ENCODE data around the gene TGM1. TPM values are rescaled to one million over a fixed set of nuclear protein-coding genes. Genes with fewer than 3 reads are reported as not detected.

TGM1 gene
- total RNA-seq, 1 experiment from 2014 or later = 2.9 TPM

DNA sequence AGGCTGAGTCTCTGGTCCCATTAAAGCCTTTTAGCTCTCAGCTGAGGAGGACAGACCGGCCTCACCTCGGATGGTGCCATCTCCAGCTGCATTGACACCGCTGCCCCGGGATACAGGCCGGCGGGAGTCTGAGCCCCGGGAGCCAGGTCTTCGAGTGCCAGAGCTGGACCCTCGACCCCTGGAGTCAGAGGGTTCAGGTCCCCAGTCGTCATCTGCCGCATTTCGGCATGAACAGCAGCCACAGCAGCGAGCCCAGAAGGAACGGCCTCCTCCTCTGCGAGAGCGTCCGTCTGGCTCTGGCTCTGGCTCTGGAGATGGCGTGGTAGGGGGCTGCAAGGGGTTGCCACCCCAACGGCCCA, 1.0 kb downstream of the TGM1 start:
- no peaks in the 10 kb centered on the region for H3K79me1 ChIP-seq (ENCODE audit: insufficient read depth, low read depth, low read length, poor library complexity, severe bottlenecking)
- no peaks in the 10 kb centered on the region for H3K23me2 ChIP-seq (ENCODE audit: insufficient read length, low read depth, low read length, poor library complexity, severe bottlenecking)
- no peaks in the 10 kb centered on the region; the same call in 1 of the 2 replicates for H3K27me3 Mint-ChIP-seq (ENCODE audit: low read depth)
- H3K27ac ChIP-seq (ENCODE audit: insufficient read length, low read depth, low read length) = no peak overlapping the region
- H3K4me1 Mint-ChIP-seq = no peaks in the 10 kb centered on the region; a peak in 2 of 4 replicates
- no peak overlapping the region for H2BK120ac ChIP-seq (ENCODE audit: low read depth, low read length, poor library complexity, severe bottlenecking)
- no peak overlapping the region for H2AK5ac ChIP-seq (ENCODE audit: insufficient read length, low read length)
- no peak overlapping the region for H2BK5ac ChIP-seq (ENCODE audit: insufficient read length, low read length)
- no peak overlapping the region; the same call in 1 of the 2 replicates for H3K14ac ChIP-seq (ENCODE audit: insufficient read depth, low read length)
- H4K20me1 ChIP-seq (ENCODE audit: control insufficient read depth, insufficient read depth, insufficient read length) = no peaks in the 10 kb centered on the region
- no peaks in the 10 kb centered on the region for H3K9me3 Mint-ChIP-seq
- H3K56ac ChIP-seq (ENCODE audit: insufficient read length, low read depth, low read length) = no peak overlapping the region
- no peak overlapping the region for H3K27ac Mint-ChIP-seq
- no peak overlapping the region for H2BK15ac ChIP-seq (ENCODE audit: low read depth, low read length)
- TF ChIP-seq CTCF (conservative IDR thresholded peaks at IDR 0.05) = no peak
- H3K4me1 ChIP-seq (ENCODE audit: insufficient read depth, low read length) = no peaks in the 10 kb centered on the region
- H3K4me3 Mint-ChIP-seq = no peak overlapping the region
- H3K36me3 Mint-ChIP-seq (ENCODE audit: insufficient read depth in 1 of 3, low read depth in 3 of 3) = peaks cover under 1 to 12% (median 9%) of the 10 kb centered on the region in 3 experiments; a peak in 5 of 7 replicates
- no CpG with 5 or more reads among the region's 19 CpGs for WGBS (ENCODE audit: extremely low coverage, insufficient read length, low lambda C conversion rate)
- DNase-seq = no peak
- no peak overlapping the region for H4K91ac ChIP-seq (ENCODE audit: insufficient read length, low read depth, low read length)
- no peak overlapping the region for H3K4ac ChIP-seq (ENCODE audit: low read depth, low read length)
- H3K23ac ChIP-seq (ENCODE audit: insufficient read length, low read depth, low read length) = no peak overlapping the region
- H2BK20ac ChIP-seq (ENCODE audit: low read depth, low read length, poor library complexity, severe bottlenecking) = no peak overlapping the region
- H3K18ac ChIP-seq (ENCODE audit: insufficient read length, low read depth, low read length) = no peak overlapping the region
- no peak overlapping the region for H2AFZ ChIP-seq (ENCODE audit: low read length)
- no peak overlapping the region for H3K4me2 ChIP-seq (ENCODE audit: insufficient read depth, insufficient read length, low read length)
- H3K79me2 ChIP-seq (ENCODE audit: insufficient read depth, low read length) = no peaks in the 10 kb centered on the region
- H3K9ac ChIP-seq (ENCODE audit: extremely low read depth, insufficient read length, low read length) = no peak overlapping the region
- H3T11ph ChIP-seq (ENCODE audit: low read length) = no peak overlapping the region
- H2BK12ac ChIP-seq (ENCODE audit: insufficient read length, low read depth, low read length) = no peak overlapping the region
- no peak overlapping the region for H4K8ac ChIP-seq (replicated peaks; ENCODE audit: insufficient read length, low read depth, low read length)
- H3K9me3 ChIP-seq (ENCODE audit: control insufficient read depth, low read depth, low read length) = no peaks in the 10 kb centered on the region
- no peak overlapping the region for H4K5ac ChIP-seq (ENCODE audit: insufficient read length, low read depth, low read length)
- H3K27me3 ChIP-seq (ENCODE audit: insufficient read depth, low read length) = no peaks in the 10 kb centered on the region
